WTC11 (cell line): ENCODE measurements around the gene HS6ST1. TPM values are rescaled to one million over a fixed set of nuclear protein-coding genes. Genes with fewer than 3 reads are reported as not detected.

ENCODE experiments used
- ATAC-seq: fragments of 200-7000 bp; cut with Tn5 transposase; 2 replicates; pipeline ENCODE4 v1.10.0; 2021; ENCODE audit warnings: mild to moderate bottlenecking, moderate library complexity
- CTCF ChIA-PET: fragments of 300-600 bp; sonication (Branson Sonifier 250); formaldehyde crosslinking; loops from one replicate; lab custom pipeline; 2021; ENCODE audit warnings: antibody characterized with exemption; lab: Charles Lee
- POLR2A ChIA-PET: fragments of 350-600 bp; sonication (Branson Sonifier 250); formaldehyde crosslinking; loops from one replicate; lab custom pipeline; 2021; ENCODE audit warnings: antibody characterized with exemption; lab: Charles Lee
- DNase-seq: peaks from one replicate; pipeline ENCODE4 v3.0.0; 2021; ENCODE audit warnings: low spot score
- H3K27ac Mint-ChIP-seq: 2 replicates; pipeline ENCODE4 v1.8.0; 2021; ENCODE audit warnings: mixed read lengths
- H3K27me3 Mint-ChIP-seq: 2 replicates; pipeline ENCODE4 v1.8.0; 2021; ENCODE audit warnings: low read depth, mild to moderate bottlenecking, moderate library complexity, mixed read lengths
- H3K36me3 Mint-ChIP-seq: 2 replicates; pipeline ENCODE4 v1.8.0; 2021; ENCODE audit warnings: mixed read lengths
- H3K4me1 Mint-ChIP-seq: 2 replicates; pipeline ENCODE4 v1.8.0; 2022; ENCODE audit warnings: mixed read lengths
- H3K4me3 Mint-ChIP-seq: 2 replicates; pipeline ENCODE4 v1.8.0; 2021; ENCODE audit warnings: mild to moderate bottlenecking, moderate library complexity, mixed read lengths
- H3K9me3 Mint-ChIP-seq: 2 replicates; pipeline ENCODE4 v1.8.0; 2021; ENCODE audit warnings: mixed read lengths
- AFF4 ChIP-seq: sonication (generic); formaldehyde crosslinking; IDR thresholded peaks from 2 replicates; pipeline ENCODE4 v1.8.1; 2023; ENCODE audit warnings: mild to moderate bottlenecking, missing genetic modification reagents, borderline replicate concordance
- ATF6 ChIP-seq: sonication (generic); formaldehyde crosslinking; IDR thresholded peaks from 2 replicates; pipeline ENCODE4 v1.8.1; 2023; ENCODE audit warnings: mild to moderate bottlenecking, missing genetic modification reagents
- CBFB ChIP-seq: sonication (generic); formaldehyde crosslinking; IDR thresholded peaks from 2 replicates; pipeline ENCODE4 v1.8.1; 2022; ENCODE audit warnings: mild to moderate bottlenecking, low read depth, missing genetic modification reagents
- E2F4 ChIP-seq: sonication (generic); formaldehyde crosslinking; IDR thresholded peaks from 2 replicates; pipeline ENCODE4 v1.8.1; 2022; ENCODE audit warnings: low read depth, mild to moderate bottlenecking, moderate library complexity, missing genetic modification reagents, borderline replicate concordance
- E2F5 ChIP-seq: sonication (generic); formaldehyde crosslinking; IDR thresholded peaks from 2 replicates; pipeline ENCODE4 v1.8.1; 2022; ENCODE audit warnings: mild to moderate bottlenecking, moderate library complexity, missing genetic modification reagents
- EMX1 ChIP-seq: fragments of 250-450 bp; sonication (Bioruptor Pico); IDR thresholded peaks from 2 replicates; pipeline ENCODE4 v1.8.0; 2021; ENCODE audit warnings: mild to moderate bottlenecking
- ESRRA ChIP-seq: sonication (generic); formaldehyde crosslinking; IDR thresholded peaks from 2 replicates; pipeline ENCODE4 v1.8.1; 2022; ENCODE audit warnings: mild to moderate bottlenecking, missing genetic modification reagents, borderline replicate concordance
- ETV6 ChIP-seq: sonication (generic); formaldehyde crosslinking; IDR thresholded peaks from 2 replicates; pipeline ENCODE4 v1.8.1; 2022; ENCODE audit warnings: mild to moderate bottlenecking, missing genetic modification reagents
- IRF1 ChIP-seq: sonication (generic); formaldehyde crosslinking; IDR thresholded peaks from 2 replicates; pipeline ENCODE4 v1.8.0; 2023; ENCODE audit warnings: missing genetic modification reagents
- IRF2 ChIP-seq: sonication (generic); formaldehyde crosslinking; IDR thresholded peaks from 2 replicates; pipeline ENCODE4 v1.8.0; 2022; ENCODE audit warnings: low read depth, missing genetic modification reagents, borderline replicate concordance
- JAZF1 ChIP-seq: fragments of 250-450 bp; sonication (Bioruptor Pico); IDR thresholded peaks from 2 replicates; pipeline ENCODE4 v1.9.0; 2021; ENCODE audit warnings: moderate library complexity, mild to moderate bottlenecking, inconsistent platforms
- MXD4 ChIP-seq: fragments of 250-450 bp; sonication (Bioruptor Pico); IDR thresholded peaks from 2 replicates; pipeline ENCODE4 v1.8.0; 2021; ENCODE audit warnings: mild to moderate bottlenecking, moderate library complexity, borderline replicate concordance
- MYBL2 ChIP-seq: sonication (generic); formaldehyde crosslinking; IDR thresholded peaks from 2 replicates; pipeline ENCODE4 v1.8.1; 2023; ENCODE audit warnings: mild to moderate bottlenecking, moderate library complexity, missing genetic modification reagents
- NR2C2 ChIP-seq: sonication (generic); formaldehyde crosslinking; IDR thresholded peaks from 2 replicates; pipeline ENCODE4 v1.8.0; 2022; ENCODE audit warnings: mild to moderate bottlenecking, missing genetic modification reagents
- NR3C1 ChIP-seq: sonication (generic); formaldehyde crosslinking; conservative IDR thresholded peaks from 2 replicates; pipeline ENCODE4 v1.8.1; 2023; ENCODE audit warnings: low read depth, mild to moderate bottlenecking, missing genetic modification reagents
- RELA ChIP-seq: sonication (generic); formaldehyde crosslinking; IDR thresholded peaks from 2 replicates; pipeline ENCODE4 v1.8.1; 2022; ENCODE audit warnings: missing genetic modification reagents, mild to moderate bottlenecking, borderline replicate concordance
- RORB ChIP-seq: fragments of 250-450 bp; sonication (Bioruptor Pico); IDR thresholded peaks from 2 replicates; pipeline ENCODE4 v1.9.0; 2021; ENCODE audit warnings: mild to moderate bottlenecking
- TCF7 ChIP-seq: sonication (generic); formaldehyde crosslinking; IDR thresholded peaks from 2 replicates; pipeline ENCODE4 v1.8.0; 2022; ENCODE audit warnings: mild to moderate bottlenecking, low read depth, missing genetic modification reagents, moderate library complexity
- USF2 ChIP-seq: sonication (generic); formaldehyde crosslinking; IDR thresholded peaks from 2 replicates; pipeline ENCODE4 v1.8.1; 2023; ENCODE audit warnings: mild to moderate bottlenecking, missing genetic modification reagents, moderate library complexity
- ZNF232 ChIP-seq: sonication (generic); formaldehyde crosslinking; IDR thresholded peaks from 2 replicates; pipeline ENCODE4 v1.8.0; 2022; ENCODE audit warnings: mild to moderate bottlenecking, missing genetic modification reagents
- ZNF263 ChIP-seq: sonication (generic); formaldehyde crosslinking; IDR thresholded peaks from 2 replicates; pipeline ENCODE4 v1.8.1; 2022; ENCODE audit warnings: low read depth, mild to moderate bottlenecking, moderate library complexity, missing genetic modification reagents
- total RNA-seq: library from RNA; stranded (reverse); gene quantifications from 3 replicates; pipeline ENCODE4 v1.2.3, GENCODE V29; 2021

Gene HS6ST1
- total RNA-seq, 1 experiment from 2014 or later, result 55.5 TPM

- TF ChIP-seq AFF4 (CRISPR knock-in tag) (no peak), IRF1 (CRISPR knock-in tag) (no peak), E2F5 (CRISPR knock-in tag) (no peak), ETV6 (CRISPR knock-in tag) (no peak), ZNF263 (no peak), RELA (no peak), E2F4 (no peak), EMX1 (CRISPR knock-in tag) (no peak), IRF2 (no peak), NR3C1 (no peak), ESRRA (CRISPR knock-in tag) (no peak)
- TF ChIP-seq, all 79 proteins: peak for 0
Observed at GRCh38 chr2:128307595-128307994, 11.1 kb downstream of the HS6ST1 start (continued).

- ATAC-seq (no peak), DNase-seq (peak; percentile 9)
- H3K36me3 Mint-ChIP-seq, result no peaks in the 10 kb centered on the region
- CTCF ChIA-PET, result interaction anchor here (1.2 to 1.8 kb wide), 6 partner anchors 9 to 244 kb away, joined by 3 to 8 read pairs (median 6); no protein-coding TSS in a partner anchor
- no peaks in the 10 kb centered on the region for H3K9me3 Mint-ChIP-seq
- H3K4me1 Mint-ChIP-seq, result peaks cover 52% of the 10 kb centered on the region
- H3K27ac Mint-ChIP-seq, result peak overlapping the region; percentile 78; the same call in 1 of the 2 replicates
- no peak overlapping the region for H3K4me3 Mint-ChIP-seq
- POLR2A ChIA-PET, result no interaction called here
- H3K27me3 Mint-ChIP-seq, result no peaks in the 10 kb centered on the region
- no peak for TF ChIP-seq USF2 (CRISPR knock-in tag)
- no peak for TF ChIP-seq ZNF232 (CRISPR knock-in tag)
- no peak for TF ChIP-seq NR2C2 (CRISPR knock-in tag)
- TF ChIP-seq JAZF1 (CRISPR knock-in tag), result no peak
- no peak for TF ChIP-seq RORB (CRISPR knock-in tag)
- no peak for TF ChIP-seq MXD4 (CRISPR knock-in tag)
- TF ChIP-seq MYBL2 (CRISPR knock-in tag), result no peak
- TF ChIP-seq ATF6 (CRISPR knock-in tag), result no peak
- no peak for TF ChIP-seq NR3C1
- TF ChIP-seq AFF4 (CRISPR knock-in tag), result no peak
- TF ChIP-seq IRF1 (CRISPR knock-in tag), result no peak
- no peak for TF ChIP-seq CBFB (CRISPR knock-in tag)
- TF ChIP-seq TCF7 (CRISPR knock-in tag), result no peak
Observed at GRCh38 chr2:128306931-128307460, 11.7 kb downstream of the HS6ST1 start.
